DMS79 (cell line): ENCODE results near the gene PUDP.
"Not testable (repeated sequence)": the region's sequence is repeated elsewhere in the genome, so short reads cannot be mapped to it uniquely, and the experiment has no call there.

ENCODE experiments used
- DNase-seq: peaks from one replicate; lab custom pipeline; 2025; lab: John Stamatoyannopoulos, UW

Gene PUDP

DNA sequence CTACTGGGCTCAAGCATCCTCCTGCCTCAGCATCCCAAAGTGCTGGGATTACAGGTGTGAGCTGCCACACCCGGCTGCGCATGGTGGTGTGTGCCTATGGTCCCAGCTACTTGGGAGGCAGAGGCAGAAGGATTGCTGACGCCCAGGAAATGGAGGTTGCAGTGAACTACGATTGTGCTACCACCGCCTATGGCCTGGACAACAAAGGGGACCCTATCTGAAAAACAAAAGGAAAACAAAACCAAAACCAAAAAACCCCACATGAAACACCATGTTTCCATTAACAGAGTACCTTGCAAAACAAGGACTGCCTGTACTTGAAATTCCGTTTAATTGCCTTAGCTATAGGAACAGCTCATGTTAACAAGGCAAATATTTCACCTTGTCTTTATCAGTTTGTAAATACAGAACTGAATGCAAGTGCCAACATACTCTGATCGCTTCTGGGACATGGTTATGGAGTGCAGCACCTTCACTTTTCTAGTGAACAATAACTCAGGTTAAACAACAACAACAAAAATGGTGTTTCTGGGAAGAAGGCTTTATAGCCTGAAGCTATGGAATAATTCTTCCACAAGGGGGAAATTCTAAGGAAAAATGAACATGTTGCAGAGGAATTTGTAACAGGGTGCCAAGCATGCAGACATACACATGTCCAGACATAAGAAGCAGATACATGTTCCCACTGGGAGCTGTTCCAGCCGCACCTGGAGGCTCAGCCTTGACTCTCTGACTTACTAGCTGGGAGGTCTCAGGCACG lies 73.6 kb downstream of the PUDP start:
- no peak for DNase-seq

DNA sequence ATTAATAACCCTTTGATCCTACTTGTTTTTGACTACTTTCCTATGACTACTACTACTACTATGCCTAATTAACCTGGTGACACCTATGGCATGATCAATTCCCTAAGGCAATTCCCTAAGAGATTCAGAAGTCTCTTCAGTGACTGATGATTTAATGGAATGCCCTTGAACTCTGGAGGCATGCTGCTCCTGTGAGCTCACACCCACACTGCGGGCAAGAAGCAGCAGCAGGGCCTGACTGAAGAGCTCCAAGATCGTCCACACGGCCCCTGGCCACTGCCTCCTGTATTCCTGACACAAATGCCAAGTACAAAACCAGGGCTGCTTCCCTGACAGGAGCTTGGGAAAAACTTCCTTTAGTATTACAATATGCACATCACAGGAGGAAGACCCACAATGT lies 74.6 kb downstream of the PUDP start:
- DNase-seq = no peak

DNA sequence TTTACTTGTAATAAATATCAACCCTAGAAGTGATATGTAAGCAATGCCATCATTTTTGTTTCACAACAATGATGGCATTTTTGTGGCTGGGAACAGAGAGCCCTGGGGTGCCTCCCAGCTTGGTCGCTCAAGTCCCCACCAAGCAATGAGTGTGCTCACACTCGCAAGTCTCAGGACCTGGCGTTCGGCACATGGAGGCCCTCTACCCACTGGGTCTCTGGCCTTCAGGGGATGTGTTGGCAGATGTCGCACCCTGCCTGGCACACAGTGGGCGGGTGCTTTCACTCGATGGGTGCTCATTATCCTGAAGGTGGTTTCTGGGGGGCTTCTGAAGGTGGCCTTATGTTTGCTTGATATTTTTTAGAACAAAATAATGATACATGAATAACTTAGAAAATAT lies 75.1 kb downstream of the PUDP start:
- DNase-seq = no peak

DNA sequence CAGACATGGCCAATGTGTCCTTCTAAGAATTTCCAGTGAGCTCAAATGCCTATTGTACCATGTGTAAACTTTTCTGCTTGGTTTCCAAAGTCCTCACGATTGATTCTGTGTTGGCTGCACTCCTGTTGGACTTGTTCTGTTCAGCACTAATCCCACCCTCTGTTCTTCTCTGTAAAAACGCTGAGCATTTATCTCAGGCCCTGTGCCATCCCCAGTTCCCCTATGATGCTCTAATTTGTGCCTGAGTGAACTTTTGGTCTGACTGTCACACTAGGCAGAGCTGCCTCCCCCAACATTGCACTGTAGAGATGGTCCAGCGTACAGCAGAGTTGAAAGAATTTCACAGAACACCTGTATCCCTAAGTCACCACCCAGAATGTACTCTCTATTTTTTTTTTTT lies 76.6 kb downstream of the PUDP start:
- no peak for DNase-seq

DNA sequence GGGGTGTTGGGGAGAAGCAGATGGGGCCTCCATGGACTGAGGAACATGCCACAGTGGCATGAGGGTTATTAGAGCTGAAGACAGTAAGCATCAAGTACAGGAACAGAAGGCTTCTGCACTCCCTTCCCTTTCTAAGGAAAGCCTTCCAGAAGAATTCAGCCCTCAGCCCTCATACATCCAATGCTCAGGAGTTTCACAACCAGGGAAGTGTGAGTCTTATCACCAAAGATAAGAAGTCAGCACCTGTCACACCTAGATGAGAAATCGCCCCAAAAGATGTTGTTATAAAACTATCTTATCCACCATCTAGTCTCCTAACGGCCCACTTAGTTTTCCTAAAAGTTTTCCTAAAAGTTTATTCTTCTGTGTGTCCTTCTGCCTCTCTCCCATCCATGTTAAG lies 78.4 kb downstream of the PUDP start:
- no peak for DNase-seq

DNA sequence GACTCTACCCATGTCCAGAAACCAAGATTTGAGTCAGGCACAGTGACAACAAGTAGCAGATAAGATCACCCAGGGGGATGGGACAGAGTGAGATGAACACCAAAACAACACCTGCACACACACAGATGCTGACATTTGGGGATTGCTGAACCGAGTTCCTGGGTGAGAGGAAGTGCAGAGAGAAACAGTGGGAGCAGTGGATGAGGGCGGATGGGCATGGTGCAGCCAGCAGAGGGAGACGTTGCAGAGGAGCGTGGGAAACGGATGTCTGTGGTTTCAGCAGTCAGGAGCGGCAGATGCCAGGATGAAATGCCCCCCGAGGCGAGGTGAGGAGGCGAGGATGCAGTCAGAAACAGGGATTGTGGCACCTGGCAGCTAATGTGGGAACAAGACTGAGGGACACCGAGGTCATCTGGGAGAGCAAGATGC lies 79.0 kb downstream of the PUDP start:
- no peak for DNase-seq

DNA sequence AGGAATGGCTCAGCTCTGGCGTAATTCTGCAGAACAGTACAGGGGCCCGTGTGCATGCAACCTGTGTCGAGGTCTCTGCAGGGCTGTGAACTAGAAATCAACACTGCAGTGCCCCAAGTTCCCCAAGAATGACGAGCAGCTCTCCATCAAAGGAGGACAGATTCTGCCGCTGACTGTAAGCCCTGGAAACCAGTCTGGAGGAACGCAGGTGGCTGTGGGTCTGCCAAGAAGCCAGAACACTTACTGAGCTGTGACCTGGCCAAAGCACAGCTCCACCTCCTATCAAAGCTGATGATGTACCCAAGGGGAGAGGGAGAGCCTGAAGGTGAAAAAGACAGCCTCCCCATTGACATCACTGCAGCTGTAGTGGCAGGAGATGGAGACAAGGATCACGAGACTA lies 80.7 kb downstream of the PUDP start:
- no peak for DNase-seq

DNA sequence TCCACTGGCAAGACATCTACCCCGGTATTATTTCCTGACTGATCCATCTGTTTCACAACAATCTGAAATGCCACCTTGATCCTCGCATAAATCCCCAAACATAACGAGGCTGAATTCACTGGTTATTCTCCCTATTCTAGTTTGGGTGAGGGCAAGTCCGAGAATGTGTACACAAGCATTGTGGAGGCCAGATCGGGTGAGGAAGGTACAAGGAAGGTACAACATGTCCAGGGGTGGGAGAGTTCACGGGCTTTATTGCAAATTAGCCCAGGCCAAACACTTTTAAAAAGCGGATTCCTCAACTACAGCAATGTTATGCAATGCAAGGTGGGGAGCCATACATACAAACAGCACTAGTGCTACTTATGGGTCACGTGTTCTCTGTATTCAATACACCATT lies 82.5 kb downstream of the PUDP start:
- no peak for DNase-seq

DNA sequence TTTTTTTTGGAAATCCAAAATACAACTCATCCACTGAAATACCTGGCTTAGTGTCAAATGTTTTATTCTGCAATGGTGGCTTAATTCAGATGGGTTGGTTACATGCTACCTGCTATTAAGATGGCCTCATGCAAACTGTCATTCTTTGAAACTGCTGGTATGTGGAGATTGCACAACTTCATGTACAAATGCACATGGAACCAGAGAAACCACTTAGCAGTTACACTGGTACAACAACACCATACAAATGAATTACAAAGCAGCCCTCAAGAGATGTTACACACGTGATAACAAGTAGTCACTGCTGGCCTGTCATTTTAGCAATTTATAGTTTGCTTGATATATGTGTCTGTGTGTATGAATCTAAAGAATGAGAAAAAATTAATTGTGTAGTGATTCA lies 85.0 kb downstream of the PUDP start:
- no peak for DNase-seq

DNA sequence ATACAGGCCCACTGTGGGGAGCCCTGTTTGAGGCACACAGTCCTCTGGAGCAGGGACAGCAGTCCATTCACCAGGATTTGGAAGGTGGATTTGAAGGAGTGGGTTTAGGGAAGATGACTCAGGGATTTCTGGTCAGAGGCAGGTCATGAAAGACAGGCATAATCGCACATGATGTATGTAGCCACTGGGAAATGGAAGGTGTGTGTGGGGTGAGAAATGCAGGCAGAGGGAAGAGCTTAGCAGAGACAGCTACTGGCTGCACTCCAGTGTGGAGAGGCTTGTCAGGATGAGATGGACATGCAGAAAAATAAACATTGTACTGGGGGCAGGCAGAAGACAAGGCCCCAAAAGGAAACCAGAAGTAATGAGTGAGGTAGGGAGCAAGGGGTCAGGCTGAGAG lies 85.7 kb downstream of the PUDP start:
- DNase-seq = no peak

DNA sequence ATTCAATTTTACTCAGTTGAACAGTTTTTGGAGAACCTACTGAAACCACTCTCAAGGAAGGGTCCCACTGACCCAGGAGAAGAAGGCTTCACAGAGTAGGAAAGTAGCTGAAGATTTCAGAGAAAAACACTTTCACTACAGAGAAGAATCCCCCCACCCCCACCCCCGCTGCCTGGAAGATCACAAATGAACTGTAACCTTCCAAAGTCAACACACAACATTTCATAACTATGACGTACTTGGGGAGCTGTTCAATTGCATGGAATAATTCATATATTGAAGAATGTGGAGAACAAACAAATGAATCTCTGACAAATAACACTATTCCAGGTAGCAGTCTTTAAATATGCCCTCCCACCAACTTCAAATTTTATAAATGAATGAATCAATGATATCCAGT lies 86.5 kb downstream of the PUDP start:
- no peak for DNase-seq

DNA sequence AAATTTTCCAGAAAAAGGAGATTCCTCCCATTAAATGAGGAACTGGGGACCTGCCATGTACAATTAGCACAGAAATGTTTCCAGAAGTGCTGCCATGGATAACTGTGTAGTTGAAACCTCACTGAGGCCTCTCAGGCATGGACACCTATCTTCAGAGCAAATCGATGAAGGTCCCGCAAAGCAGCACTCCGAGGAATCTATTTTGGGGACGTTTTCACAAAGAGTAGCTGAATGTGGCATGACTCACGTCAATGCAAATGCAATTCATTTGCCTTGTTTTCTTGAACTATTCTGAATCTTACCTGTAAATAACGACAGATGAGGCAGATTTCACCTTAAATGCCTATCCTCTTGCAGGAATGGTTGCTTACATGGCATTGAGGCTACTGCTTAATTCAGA lies 87.5 kb downstream of the PUDP start:
- no peak for DNase-seq

DNA sequence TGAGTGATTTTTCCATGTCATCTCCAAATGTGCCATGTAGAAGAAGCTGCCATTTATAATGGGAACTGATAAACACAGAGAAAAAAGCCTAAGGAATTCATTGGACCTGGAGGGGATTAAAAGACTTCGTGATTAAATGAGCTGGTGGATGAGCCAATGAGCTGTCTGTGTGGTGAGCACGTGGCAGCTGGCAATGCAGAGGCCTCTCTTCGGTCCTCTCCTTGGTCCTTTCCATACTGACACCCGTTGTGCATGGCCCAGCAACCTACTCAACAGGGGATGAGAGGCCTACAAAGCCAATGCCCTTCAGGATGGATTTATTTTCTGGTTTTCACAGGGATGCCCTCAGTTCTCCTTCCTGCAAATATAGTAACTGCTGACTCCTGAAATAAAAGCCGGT lies 88.1 kb downstream of the PUDP start:
- DNase-seq = no peak

DNA sequence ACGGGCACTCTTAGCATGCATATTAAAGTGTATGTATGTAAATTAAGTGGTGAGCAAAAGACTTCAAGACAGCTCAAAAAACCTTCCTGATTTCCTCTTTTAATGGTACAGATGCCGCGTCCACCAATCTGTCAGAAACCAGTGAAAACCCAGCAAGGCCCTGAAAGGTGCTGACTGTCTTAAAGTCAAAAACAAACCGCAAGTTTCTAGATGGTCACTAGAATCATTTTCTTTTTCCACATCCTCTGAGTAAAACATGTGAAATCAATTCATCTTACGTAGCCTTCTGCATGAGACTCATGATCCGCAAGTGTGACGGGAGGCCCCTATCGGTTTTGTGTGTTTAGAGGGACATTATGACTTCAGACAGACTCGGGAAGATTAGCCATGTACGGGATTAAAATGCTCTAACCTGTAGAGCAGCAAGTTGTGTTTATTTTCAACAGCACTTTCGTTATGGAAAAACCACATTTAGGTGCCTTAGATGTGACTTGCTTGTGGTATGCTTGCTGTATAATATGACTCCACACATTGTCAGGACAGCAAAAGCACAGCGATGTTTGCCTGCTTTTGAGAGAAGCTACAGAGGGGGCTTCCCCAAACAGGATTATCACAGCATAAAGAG lies 88.6 kb downstream of the PUDP start:
- DNase-seq = no peak

DNA sequence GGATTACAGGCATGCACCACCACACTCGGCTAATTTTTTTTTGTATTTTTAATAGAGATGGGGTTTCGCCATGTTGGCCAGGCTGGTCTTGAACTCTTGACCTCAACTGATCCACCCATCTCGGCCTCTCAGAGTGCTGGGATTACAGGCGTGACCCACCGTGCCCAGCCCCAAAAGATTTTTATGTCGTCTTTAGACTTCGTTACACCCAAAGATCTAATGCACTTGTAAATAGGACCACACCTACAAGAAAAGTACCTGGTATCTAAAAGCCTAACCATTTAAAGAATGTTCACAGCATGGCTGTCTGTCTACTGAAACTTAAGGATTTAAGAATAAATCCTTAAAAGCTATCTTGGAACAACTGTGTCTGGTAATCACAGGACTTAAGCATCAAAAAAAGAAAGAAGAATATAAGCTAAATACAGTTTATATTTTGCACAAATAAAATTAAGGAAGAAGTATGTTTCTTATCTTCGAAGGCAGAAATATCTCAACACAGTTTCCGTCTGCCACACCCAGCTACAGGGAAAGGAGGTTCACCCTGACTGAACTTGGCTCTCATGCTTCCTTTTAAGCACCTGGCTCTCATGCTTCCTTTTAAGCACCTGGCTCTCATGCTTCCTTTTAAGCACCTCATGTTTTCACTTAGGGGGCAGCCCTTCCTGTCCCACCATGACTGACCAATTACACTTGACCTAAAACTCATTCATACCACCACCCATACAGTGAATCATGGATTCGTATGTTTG lies 92.4 kb downstream of the PUDP start:
- DNase-seq = no peak

DNA sequence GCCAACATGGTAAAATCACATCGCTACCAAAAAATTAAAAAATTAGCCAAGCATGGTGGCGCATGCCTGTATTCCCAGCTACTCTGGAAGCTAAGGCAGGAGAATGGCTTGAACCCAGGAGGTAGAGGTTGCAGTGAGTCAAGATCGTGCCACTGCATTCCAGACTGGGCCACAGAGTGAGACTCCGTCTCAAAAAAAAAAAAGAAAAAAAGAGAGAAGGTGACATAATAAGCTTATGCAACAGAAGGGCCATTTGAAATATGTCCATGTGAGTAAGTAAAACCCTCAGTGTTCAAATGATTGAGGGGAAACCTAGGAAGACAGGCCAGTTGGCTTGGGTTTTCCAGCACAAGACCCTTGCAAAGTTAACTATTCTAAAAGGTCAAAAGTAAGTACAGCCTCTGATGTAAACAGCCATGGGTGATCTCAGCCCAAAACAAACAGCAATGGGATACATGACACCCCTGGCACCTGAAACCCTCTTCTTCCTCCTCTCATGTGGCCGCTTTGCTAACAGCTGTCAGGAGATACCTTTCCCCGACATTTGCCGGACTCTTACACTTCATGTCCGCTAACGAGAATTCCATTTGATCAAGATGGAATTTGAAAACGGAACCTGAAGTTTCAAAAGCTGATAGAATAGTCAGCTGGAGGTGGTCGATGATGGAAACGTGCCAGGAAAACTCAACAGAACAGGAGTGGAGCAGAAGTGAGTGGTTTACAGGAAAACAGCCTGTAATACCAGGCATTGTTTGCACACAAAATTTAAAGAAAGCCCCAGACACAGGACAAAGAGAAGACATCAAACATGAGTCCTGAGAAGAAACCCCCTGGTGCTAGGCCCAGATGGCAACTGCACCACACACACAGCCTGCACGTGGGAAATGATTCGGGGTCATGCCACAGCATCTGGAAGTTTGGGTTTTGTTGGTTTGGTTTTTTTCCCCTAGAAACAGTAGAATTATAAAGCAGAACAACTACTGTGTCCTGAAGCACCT lies 93.4 kb downstream of the PUDP start:
- no peak for DNase-seq

DNA sequence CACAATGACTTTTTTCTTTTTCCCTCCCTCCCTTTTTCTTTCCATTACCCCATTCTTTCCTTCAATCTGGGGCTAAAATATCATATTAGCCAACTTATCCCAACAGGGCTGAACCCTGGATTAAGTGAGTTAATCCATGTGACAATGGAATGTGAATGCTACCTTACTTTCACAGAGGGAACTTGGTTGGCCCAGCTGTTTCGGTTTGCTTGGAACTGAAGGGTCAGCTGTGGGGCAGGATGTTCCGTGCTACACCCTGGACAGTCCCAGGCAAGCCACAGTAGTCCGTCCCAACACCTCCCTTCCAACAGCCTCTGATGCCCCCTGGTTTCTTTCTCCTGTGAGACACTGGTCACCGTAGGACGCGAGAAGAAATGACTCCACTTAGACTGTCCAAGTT lies 95.4 kb downstream of the PUDP start:
- no peak for DNase-seq

DNA sequence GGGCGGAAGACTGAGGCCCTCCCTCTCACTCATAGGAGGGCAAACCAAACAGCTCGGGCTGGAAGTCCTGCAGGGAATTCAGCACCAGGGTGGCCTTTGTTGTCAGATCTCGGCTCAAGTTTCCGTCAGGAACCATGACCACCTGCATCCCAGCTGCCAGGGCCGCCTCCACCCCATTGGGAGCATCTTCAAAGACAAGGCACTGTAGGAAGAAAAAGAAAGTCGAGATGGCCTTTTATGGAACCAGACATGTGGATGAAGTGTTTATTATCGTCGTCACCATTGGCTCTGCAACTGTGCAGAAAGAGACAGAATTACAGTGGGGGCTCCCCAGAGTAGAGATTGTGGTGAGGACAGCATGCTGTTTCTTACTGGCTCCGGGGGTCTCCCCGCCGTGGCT lies 97.7 kb downstream of the PUDP start:
- no peak for DNase-seq

DNA sequence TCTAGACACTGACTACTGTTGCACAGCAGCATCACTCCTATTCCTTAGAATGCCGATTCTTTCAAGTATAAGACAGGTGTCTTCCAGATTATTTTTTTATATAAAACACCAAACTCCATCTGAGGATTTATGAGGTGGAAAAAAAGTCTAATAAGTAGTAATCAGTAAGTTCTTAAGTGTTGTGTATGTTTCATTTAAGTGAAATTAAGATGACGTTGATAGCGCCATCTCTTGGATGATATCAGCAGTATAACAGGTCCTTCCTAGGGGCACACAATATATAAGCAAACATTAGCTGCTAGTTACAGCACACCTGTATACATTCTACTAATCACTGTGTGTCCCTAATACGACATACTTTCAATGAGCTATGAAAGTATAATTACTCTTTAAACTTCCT lies 100.0 kb downstream of the PUDP start:
- no peak for DNase-seq

DNA sequence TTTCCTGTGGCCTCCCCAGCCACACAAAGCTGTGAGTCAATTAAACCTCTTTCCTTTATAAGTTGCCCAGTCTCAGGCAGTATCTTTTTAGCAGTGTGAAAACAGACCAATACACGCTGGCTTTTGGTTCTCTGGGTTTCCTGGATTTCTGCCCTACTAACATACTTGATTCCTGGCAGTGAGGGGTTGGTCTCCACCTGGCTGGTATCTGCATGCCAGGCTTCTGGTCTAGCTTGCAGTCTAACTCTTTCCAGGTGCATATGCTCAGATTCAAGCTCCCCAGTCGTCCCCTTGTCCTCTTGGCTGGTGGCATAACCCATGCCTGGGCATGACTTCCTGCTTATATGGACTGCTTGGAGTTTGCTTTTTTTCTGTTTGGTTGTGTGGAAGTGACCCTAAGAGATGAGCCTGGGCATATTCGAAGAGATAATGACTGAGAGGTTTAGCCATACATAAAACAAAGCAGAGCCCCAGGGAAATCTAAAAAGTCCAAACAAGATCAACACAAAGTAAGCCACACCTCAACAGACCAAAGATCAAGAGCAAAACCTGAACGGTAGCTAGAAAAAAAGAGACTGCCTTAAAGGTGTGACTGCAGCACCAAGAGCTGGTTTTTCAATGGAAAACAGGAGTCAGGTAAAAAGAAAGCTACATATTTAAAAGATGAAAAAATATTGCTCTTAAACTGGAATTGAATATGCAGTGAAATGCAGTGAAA lies 102.6 kb downstream of the PUDP start:
- DNase-seq = no peak

DNA sequence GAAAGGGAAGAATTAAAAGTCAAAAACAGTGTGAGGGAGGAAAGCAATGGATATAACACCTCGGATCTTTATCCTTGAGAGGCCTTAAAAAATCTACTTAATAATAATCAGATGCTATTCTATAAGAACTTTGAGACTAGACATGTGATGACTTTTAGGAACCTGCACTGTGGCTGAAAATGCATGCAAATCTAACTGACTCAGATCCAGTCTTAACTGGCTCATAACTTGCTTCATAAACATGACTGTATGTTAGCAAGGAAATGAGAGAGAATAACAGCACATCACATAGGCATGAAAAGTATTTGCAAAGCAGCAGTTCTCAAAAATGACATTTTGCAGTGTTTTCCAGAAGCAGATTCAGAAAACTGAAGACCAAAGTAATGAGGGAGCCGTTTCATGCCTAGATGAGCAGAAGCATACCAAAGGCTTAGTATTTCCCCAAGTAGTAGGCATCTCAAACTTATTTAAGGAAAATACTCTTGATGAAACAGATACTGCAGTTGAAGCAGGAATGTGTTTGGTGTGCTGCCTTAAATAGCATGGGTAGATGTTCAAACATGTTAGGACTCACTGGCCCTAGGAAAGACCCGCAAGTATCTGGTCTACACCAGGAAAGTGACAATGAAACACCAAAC lies 104.0 kb downstream of the PUDP start:
- DNase-seq = not testable (repeated sequence)
